ENCODE results near the gene EGLN2. TPM values are rescaled to one million over a fixed set of nuclear protein-coding genes. Genes with fewer than 3 reads are reported as not detected.

The EGLN2 gene
- total RNA-seq, 1 donor from 2014 or later, result 27.0 TPM

- no peaks in the 10 kb centered on the region for H3K9me3 Mint-ChIP-seq
- Histone ChIP-seq H3K4me1 (peaks cover 26% of the 10 kb centered on the region), H3K4me3 (peak overlapping the region; percentile 59), H3K27me3 (no peaks in the 10 kb centered on the region), H3K9ac (peak overlapping the region; percentile 94), H3K79me2 (ENCODE audit: low read depth) (peaks cover 86% of the 10 kb centered on the region), H2AFZ (replicated peaks) (no peak overlapping the region), H4K20me1 (ENCODE audit: low read depth) (peaks cover 49% of the 10 kb centered on the region), H3K27ac (no peak overlapping the region), H3K9me3 (ENCODE audit: low read depth) (no peaks in the 10 kb centered on the region), H3K4me2 (peak overlapping the region; percentile 78), H3K36me3 (no peaks in the 10 kb centered on the region), H3F3A (ENCODE audit: low read depth) (peaks cover 13% of the 10 kb centered on the region)
- no peak for DNase-seq (ENCODE audit: low spot score)
- H3K27me3 Mint-ChIP-seq (ENCODE audit: insufficient read depth, low read depth), result peaks cover 5% of the 10 kb centered on the region
- TF ChIP-seq CTCF (IDR thresholded peaks at IDR 0.05) (no peak), EZH2 (IDR thresholded peaks at IDR 0.05) (no peak), EZH2phosphoT487 (IDR thresholded peaks at IDR 0.05) (no peak)
- peak overlapping the region; percentile 94 for H3K4me3 Mint-ChIP-seq
- peaks cover 25% of the 10 kb centered on the region for H3K36me3 Mint-ChIP-seq
- H3K27ac Mint-ChIP-seq, result no peak overlapping the region
- peaks cover 58% of the 10 kb centered on the region for H3K4me1 Mint-ChIP-seq
These were observed 46.7 kb upstream of the EGLN2 start for GRCh38 chr19:40752257-40752781.

GRCh38 chr19:40754611-40755247, 44.3 kb upstream of the EGLN2 start:
- Mint-ChIP-seq H3K27me3 (ENCODE audit: insufficient read depth, low read depth) (peaks cover 5% of the 10 kb centered on the region), H3K36me3 (peaks cover 31% of the 10 kb centered on the region), H3K4me1 (peaks cover 43% of the 10 kb centered on the region), H3K4me3 (peak overlapping the region; percentile 39), H3K9me3 (no peaks in the 10 kb centered on the region), H3K27ac (no peak overlapping the region)
- peak overlapping the region; percentile 37 for H3K9ac ChIP-seq
- no peak overlapping the region for H2AFZ ChIP-seq (replicated peaks)
- peaks cover 18% of the 10 kb centered on the region for H3F3A ChIP-seq (ENCODE audit: low read depth)
- H3K4me2 ChIP-seq, result peak overlapping the region; percentile 57
- TF ChIP-seq EZH2 (IDR thresholded peaks at IDR 0.05) (no peak), EZH2phosphoT487 (IDR thresholded peaks at IDR 0.05) (no peak), CTCF (IDR thresholded peaks at IDR 0.05) (no peak)
- H3K4me1 ChIP-seq, result peaks cover 19% of the 10 kb centered on the region
- no peak for DNase-seq (ENCODE audit: low spot score)
- peak overlapping the region; percentile 21 for H3K4me3 ChIP-seq
- no peaks in the 10 kb centered on the region for H3K9me3 ChIP-seq (ENCODE audit: low read depth)
- H4K20me1 ChIP-seq (ENCODE audit: low read depth), result peaks cover 66% of the 10 kb centered on the region
- H3K79me2 ChIP-seq (ENCODE audit: low read depth), result peaks cover 81% of the 10 kb centered on the region
- H3K27me3 ChIP-seq, result no peaks in the 10 kb centered on the region
- H3K36me3 ChIP-seq, result peaks cover 6% of the 10 kb centered on the region
- H3K27ac ChIP-seq, result peak overlapping the region; percentile 1

GRCh38 chr19:40755248-40755624, 43.8 kb upstream of the EGLN2 start:
- peaks cover 18% of the 10 kb centered on the region for H3K4me1 ChIP-seq
- peaks cover 71% of the 10 kb centered on the region for H4K20me1 ChIP-seq (ENCODE audit: low read depth)
- no peak overlapping the region for H3K9ac ChIP-seq
- no peak overlapping the region for H3K4me3 ChIP-seq
- no peaks in the 10 kb centered on the region for H3K27me3 ChIP-seq
- peaks cover 80% of the 10 kb centered on the region for H3K79me2 ChIP-seq (ENCODE audit: low read depth)
- no peak overlapping the region for H3K4me3 Mint-ChIP-seq
- H3K27me3 Mint-ChIP-seq (ENCODE audit: insufficient read depth, low read depth), result peaks cover 5% of the 10 kb centered on the region
- peak overlapping the region; percentile 25 for H3K4me2 ChIP-seq
- no peaks in the 10 kb centered on the region for H3K9me3 Mint-ChIP-seq
- DNase-seq (ENCODE audit: low spot score), result no peak
- H3K27ac ChIP-seq, result no peak overlapping the region
- H3K27ac Mint-ChIP-seq, result no peak overlapping the region
- no peak for TF ChIP-seq EZH2phosphoT487 (IDR thresholded peaks at IDR 0.05)
- TF ChIP-seq EZH2 (IDR thresholded peaks at IDR 0.05), result no peak
- no peak for TF ChIP-seq CTCF (IDR thresholded peaks at IDR 0.05)
- H3K9me3 ChIP-seq (ENCODE audit: low read depth), result no peaks in the 10 kb centered on the region
- peaks cover 6% of the 10 kb centered on the region for H3K36me3 ChIP-seq
- H3F3A ChIP-seq (ENCODE audit: low read depth), result peaks cover 20% of the 10 kb centered on the region
- H3K4me1 Mint-ChIP-seq, result peaks cover 38% of the 10 kb centered on the region
- H2AFZ ChIP-seq (replicated peaks), result no peak overlapping the region
- H3K36me3 Mint-ChIP-seq, result peaks cover 35% of the 10 kb centered on the region

All from neural progenitor cell (in vitro differentiated cells).